Smooth muscle cell (in vitro differentiated cells): ENCODE measurements around the gene CTTN. TPM values are rescaled to one million over a fixed set of nuclear protein-coding genes. Genes with fewer than 3 reads are reported as not detected.

Source experiments
- DNase-seq: peaks from one replicate; lab custom pipeline; 2025; ENCODE audit not compliant: unreplicated experiment; lab: John Stamatoyannopoulos, UW
- H2AFZ ChIP-seq: fragments of 200-600 bp; sonication (generic); 2 replicates; pipeline ENCODE4 v1.6.0; 2016; ENCODE audit warnings: antibody characterized with exemption, low read depth, mild to moderate bottlenecking
- H3F3A ChIP-seq: fragments of 200-600 bp; sonication (generic); 2 replicates; pipeline ENCODE4 v1.6.0; 2017; ENCODE audit warnings: antibody characterized with exemption, low read depth
- H3K27ac ChIP-seq: fragments of 200-600 bp; sonication (generic); 2 replicates; pipeline ENCODE4 v1.5.1; 2016; ENCODE audit warnings: low read depth, mild to moderate bottlenecking
- H3K27me3 ChIP-seq: fragments of 200-600 bp; sonication (generic); 2 replicates; pipeline ENCODE4 v1.6.1; 2016; ENCODE audit warnings: low read depth, mild to moderate bottlenecking
- H3K36me3 ChIP-seq: fragments of 200-600 bp; sonication (generic); 2 replicates; pipeline ENCODE4 v1.5.1; 2016; ENCODE audit warnings: low read depth
- H3K4me1 ChIP-seq: fragments of 200-600 bp; sonication (generic); 2 replicates; pipeline ENCODE4 v1.5.1; 2016; ENCODE audit warnings: low read depth
- H3K4me2 ChIP-seq: fragments of 200-600 bp; sonication (generic); 2 replicates; pipeline ENCODE4 v1.6.0; 2016; ENCODE audit warnings: mild to moderate bottlenecking
- H3K4me3 ChIP-seq: fragments of 200-600 bp; sonication (generic); 2 replicates; pipeline ENCODE4 v1.5.1; 2016; ENCODE audit warnings: mild to moderate bottlenecking
- H3K79me2 ChIP-seq: fragments of 200-600 bp; sonication (generic); 2 replicates; pipeline ENCODE4 v1.6.0; 2016; ENCODE audit warnings: low read depth, mild to moderate bottlenecking
- H3K9ac ChIP-seq: fragments of 200-600 bp; sonication (generic); 2 replicates; pipeline ENCODE4 v1.6.0; 2016; ENCODE audit warnings: low read depth
- H3K9me3 ChIP-seq: fragments of 200-600 bp; sonication (generic); replicated peaks from 2 replicates; pipeline ENCODE4 v1.5.1; 2016; ENCODE audit warnings: low read depth
- H4K20me1 ChIP-seq: fragments of 200-600 bp; sonication (generic); 2 replicates; pipeline ENCODE4 v1.6.0; 2016; ENCODE audit warnings: low read depth
- CTCF ChIP-seq: fragments of 200-600 bp; sonication (generic); IDR thresholded peaks from 2 replicates; pipeline ENCODE4 v1.5.1; 2017; ENCODE audit warnings: borderline replicate concordance, mild to moderate bottlenecking, antibody characterized with exemption; ENCODE audit not compliant: insufficient read depth, poor library complexity, severe bottlenecking
- WGBS: methylation state at CpG from one replicate; pipeline ENCODE4 v1.1.7; 2016; ENCODE audit warnings: low lambda C conversion rate; 5-methylcytosine and 5-hydroxymethylcytosine counted together
- polyA plus RNA-seq: library from polyadenylated mRNA; unstranded; fragments of >200 nt; fragmentation: Nextera tagmentation; extraction: Ambion mirVana; gene quantifications from 2 replicates; pipeline ENCODE4 v1.2.1, GENCODE V29; 2016
- total RNA-seq: library from RNA; depleted of rRNA; stranded (reverse); fragments of >200 nt; gene quantifications from 2 replicates; pipeline ENCODE4 v1.2.3, GENCODE V29; 2014

The CTTN gene
- total and polyA plus RNA-seq, 2 experiments from 2014 or later, result 64.7 to 173 TPM

GRCh38 chr11:70435765-70436500, 37.6 kb downstream of the CTTN start:
- Histone ChIP-seq H3K4me1 (no peaks in the 10 kb centered on the region), H2AFZ (no peak overlapping the region), H3F3A (no peaks in the 10 kb centered on the region), H3K79me2 (no peaks in the 10 kb centered on the region), H3K4me2 (no peak overlapping the region), H3K9me3 (no peaks in the 10 kb centered on the region), H4K20me1 (peaks cover 55% of the 10 kb centered on the region), H3K27me3 (no peaks in the 10 kb centered on the region), H3K27ac (no peak overlapping the region), H3K4me3 (no peak overlapping the region), H3K9ac (no peak overlapping the region), H3K36me3 (peaks cover 11% of the 10 kb centered on the region)
- DNase-seq, result no peak
- TF ChIP-seq CTCF, result no peak
- WGBS, result 98% methylated on average over 23 of the region's 24 CpGs

GRCh38 chr11:70436501-70436860, 38.2 kb downstream of the CTTN start:
- TF ChIP-seq CTCF, result no peak
- 97% methylated on average over 15 of the region's 15 CpGs for WGBS
- Histone ChIP-seq H2AFZ (no peak overlapping the region), H3K4me2 (no peak overlapping the region), H3K27ac (no peak overlapping the region), H3K36me3 (peaks cover 11% of the 10 kb centered on the region), H3F3A (no peaks in the 10 kb centered on the region), H3K79me2 (no peaks in the 10 kb centered on the region), H3K27me3 (no peaks in the 10 kb centered on the region), H3K4me1 (no peaks in the 10 kb centered on the region), H3K9me3 (no peaks in the 10 kb centered on the region), H3K9ac (no peak overlapping the region), H3K4me3 (no peak overlapping the region), H4K20me1 (peaks cover 49% of the 10 kb centered on the region)
- no peak for DNase-seq

GRCh38 chr11:70437111-70437784, 38.9 kb downstream of the CTTN start:
- no peak for TF ChIP-seq CTCF
- H3K27me3 ChIP-seq, result no peaks in the 10 kb centered on the region
- no peaks in the 10 kb centered on the region for H3K4me1 ChIP-seq
- DNase-seq, result no peak
- no peak overlapping the region for H2AFZ ChIP-seq
- no peaks in the 10 kb centered on the region for H3K79me2 ChIP-seq
- H3K36me3 ChIP-seq, result peaks cover 9% of the 10 kb centered on the region
- no peak overlapping the region for H3K4me2 ChIP-seq
- 96% methylated on average over 18 of the region's 18 CpGs for WGBS
- no peaks in the 10 kb centered on the region for H3K9me3 ChIP-seq
- no peaks in the 10 kb centered on the region for H3F3A ChIP-seq
- no peak overlapping the region for H3K9ac ChIP-seq
- H3K27ac ChIP-seq, result no peak overlapping the region
- no peak overlapping the region for H3K4me3 ChIP-seq
- peaks cover 41% of the 10 kb centered on the region for H4K20me1 ChIP-seq
